Caco-2 (cell line): ENCODE results near the gene DGKI. TPM values are rescaled to one million over a fixed set of nuclear protein-coding genes. Genes with fewer than 3 reads are reported as not detected.

ENCODE experiments used
- BruUV-seq: library from RNA; stranded (reverse); fragments of 400-500 nt; replicated peaks from 2 replicates; lab custom pipeline; 2021; lab: Mats Ljungman, UMichigan
- CTCF ChIA-PET: fragments of 300-600 bp; sonication (Branson Sonifier 250); formaldehyde crosslinking; loops from one replicate; lab custom pipeline; 2022; ENCODE audit warnings: antibody characterized with exemption; lab: Charles Lee
- POLR2A ChIA-PET: fragments of 300-600 bp; sonication (Branson Sonifier 250); formaldehyde crosslinking; loops from one replicate; lab custom pipeline; 2022; ENCODE audit warnings: antibody characterized with exemption; lab: Charles Lee
- DNase-seq, 2 experiments: peaks; one replicate each; pipeline versions ENCODE4 v3.0.0 to v3.0.0-alpha.2; 2020 to 2022
- H3K27me3 ChIP-seq: replicated peaks from 2 replicates; pipeline ENCODE4 v1.6.0; 2011; ENCODE audit warnings: low read length; ENCODE audit not compliant: control insufficient read depth, insufficient read depth
- H3K36me3 ChIP-seq: 2 replicates; pipeline ENCODE4 v1.5.1; 2011; ENCODE audit warnings: low read length; ENCODE audit not compliant: control insufficient read depth, insufficient read depth
- H3K4me1 ChIP-seq: fragments of 250-450 bp; sonication (Bioruptor Pico); 2 replicates; pipeline ENCODE4 v1.5.1; 2020; ENCODE audit warnings: mild to moderate bottlenecking
- H3K4me3 ChIP-seq: 2 replicates; pipeline ENCODE4 v1.5.1; 2011; ENCODE audit warnings: low read depth, mild to moderate bottlenecking, control low read depth, low read length
- H3K9me3 ChIP-seq: fragments of 250-450 bp; sonication (Bioruptor Pico); 2 replicates; pipeline ENCODE4 v1.5.1; 2020; ENCODE audit warnings: mild to moderate bottlenecking, moderate library complexity
- H3K27ac Mint-ChIP-seq: one replicate; pipeline ENCODE4 v1.8.0; 2022; ENCODE audit warnings: mixed read lengths; ENCODE audit not compliant: unreplicated experiment
- H3K27me3 Mint-ChIP-seq: one replicate; pipeline ENCODE4 v1.8.0; 2022; ENCODE audit warnings: mixed read lengths; ENCODE audit not compliant: insufficient read depth, unreplicated experiment
- H3K36me3 Mint-ChIP-seq: one replicate; pipeline ENCODE4 v1.8.0; 2022; ENCODE audit warnings: mild to moderate bottlenecking, mixed read lengths; ENCODE audit not compliant: insufficient read depth, unreplicated experiment
- H3K4me1 Mint-ChIP-seq: one replicate; pipeline ENCODE4 v1.8.0; 2022; ENCODE audit warnings: low read depth, mixed read lengths; ENCODE audit not compliant: unreplicated experiment
- H3K4me3 Mint-ChIP-seq: one replicate; pipeline ENCODE4 v1.8.0; 2022; ENCODE audit warnings: mild to moderate bottlenecking, moderate library complexity, mixed read lengths; ENCODE audit not compliant: unreplicated experiment
- H3K9me3 Mint-ChIP-seq: one replicate; pipeline ENCODE4 v1.8.0; 2022; ENCODE audit warnings: mixed read lengths; ENCODE audit not compliant: unreplicated experiment
- intact Hi-C: fragments of 100-400 bp; cut with micrococcal nuclease; formaldehyde crosslinking; loops from one replicate; pipeline ENCODE4 v1.10.0; 2022; ENCODE audit not compliant: unreplicated experiment
- total RNA-seq: library from RNA; stranded (reverse); gene quantifications from 2 replicates; pipeline ENCODE4 v1.2.3, GENCODE V29; 2022
- TF ChIP-seq, protein P1 (sequence below), 2 experiments: fragments of 200-600 bp in 1 of 2; IDR thresholded peaks; 1 replicate in 1 of 2; 2 replicates in 1 of 2; pipeline versions ENCODE4 v1.5.1 to v1.8.0; 2011 to 2022; ENCODE audit warnings: antibody characterized with exemption in 1 of 2, control low read depth in 1 of 2, inconsistent platforms in 1 of 2, low read depth in 1 of 2, low read length in 1 of 2, mild to moderate bottlenecking in 1 of 2, moderate library complexity in 1 of 2; ENCODE audit not compliant: insufficient read depth in 1 of 2, severe bottlenecking in 1 of 2, unreplicated experiment in 1 of 2

Gene DGKI
- total RNA-seq, 1 experiment from 2014 or later, result 0.84 TPM

- CTCF ChIA-PET, result no interaction called here
- TF ChIP-seq, protein P1, sequence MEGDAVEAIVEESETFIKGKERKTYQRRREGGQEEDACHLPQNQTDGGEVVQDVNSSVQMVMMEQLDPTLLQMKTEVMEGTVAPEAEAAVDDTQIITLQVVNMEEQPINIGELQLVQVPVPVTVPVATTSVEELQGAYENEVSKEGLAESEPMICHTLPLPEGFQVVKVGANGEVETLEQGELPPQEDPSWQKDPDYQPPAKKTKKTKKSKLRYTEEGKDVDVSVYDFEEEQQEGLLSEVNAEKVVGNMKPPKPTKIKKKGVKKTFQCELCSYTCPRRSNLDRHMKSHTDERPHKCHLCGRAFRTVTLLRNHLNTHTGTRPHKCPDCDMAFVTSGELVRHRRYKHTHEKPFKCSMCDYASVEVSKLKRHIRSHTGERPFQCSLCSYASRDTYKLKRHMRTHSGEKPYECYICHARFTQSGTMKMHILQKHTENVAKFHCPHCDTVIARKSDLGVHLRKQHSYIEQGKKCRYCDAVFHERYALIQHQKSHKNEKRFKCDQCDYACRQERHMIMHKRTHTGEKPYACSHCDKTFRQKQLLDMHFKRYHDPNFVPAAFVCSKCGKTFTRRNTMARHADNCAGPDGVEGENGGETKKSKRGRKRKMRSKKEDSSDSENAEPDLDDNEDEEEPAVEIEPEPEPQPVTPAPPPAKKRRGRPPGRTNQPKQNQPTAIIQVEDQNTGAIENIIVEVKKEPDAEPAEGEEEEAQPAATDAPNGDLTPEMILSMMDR (IDR thresholded peaks at IDR 0.05; ENCODE audit: insufficient read depth in 1 of 2, low read depth in 1 of 2, low read length in 1 of 2, severe bottlenecking in 1 of 2, unreplicated experiment in 1 of 2), result no peak
These were observed 68.3 kb downstream of the DGKI start for GRCh38 chr7:137778511-137778910.

DNA sequence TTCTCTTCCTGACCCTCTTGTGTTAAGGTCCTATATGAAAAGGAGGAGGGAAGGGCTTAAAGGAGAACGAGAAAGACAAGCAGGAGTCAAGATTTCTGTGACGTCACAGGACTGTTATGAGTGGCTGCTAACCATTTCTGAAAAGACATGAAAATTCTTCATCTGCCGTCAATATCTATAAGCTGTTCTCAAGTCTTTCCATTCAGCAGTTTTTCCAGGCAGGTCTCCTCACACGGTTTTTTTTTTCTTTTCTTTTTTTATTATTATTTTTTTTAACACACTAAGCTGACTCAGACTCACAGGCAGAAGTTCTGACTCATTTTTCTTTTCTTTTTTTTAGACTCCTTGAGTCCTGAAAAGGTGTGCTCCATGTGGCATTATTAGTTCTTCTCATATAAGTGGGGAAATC is 72.0 kb downstream of the DGKI start:
- H3K4me3 Mint-ChIP-seq, result no peak overlapping the region
- no peaks in the 10 kb centered on the region for H3K4me1 Mint-ChIP-seq
- no peak overlapping the region for H3K27ac Mint-ChIP-seq
- H3K4me3 ChIP-seq, result no peak overlapping the region
- BruUV-seq, result no TSS peak
- peaks cover 11% of the 10 kb centered on the region for H3K27me3 Mint-ChIP-seq
- intact Hi-C loops, result no loop called here
- POLR2A ChIA-PET, result no interaction called here
- H3K27me3 ChIP-seq, result no peaks in the 10 kb centered on the region
- H3K4me1 ChIP-seq, result no peaks in the 10 kb centered on the region
- TF ChIP-seq, protein P1 (IDR thresholded peaks at IDR 0.05; ENCODE audit: insufficient read depth in 1 of 2, low read depth in 1 of 2, low read length in 1 of 2, severe bottlenecking in 1 of 2, unreplicated experiment in 1 of 2), result no peak
- no peaks in the 10 kb centered on the region for H3K36me3 Mint-ChIP-seq
- CTCF ChIA-PET, result no interaction called here
- no peaks in the 10 kb centered on the region for H3K9me3 Mint-ChIP-seq
- no peaks in the 10 kb centered on the region for H3K9me3 ChIP-seq
- H3K36me3 ChIP-seq, result no peaks in the 10 kb centered on the region
- DNase-seq, result no peak

More at GRCh38 chr7:137778511-137778910, 68.3 kb downstream of the DGKI start:
- Mint-ChIP-seq H3K4me1 (no peaks in the 10 kb centered on the region), H3K4me3 (no peak overlapping the region), H3K27ac (no peak overlapping the region), H3K36me3 (no peaks in the 10 kb centered on the region), H3K9me3 (no peaks in the 10 kb centered on the region), H3K27me3 (peaks cover 17% of the 10 kb centered on the region)
- no peaks in the 10 kb centered on the region for H3K27me3 ChIP-seq
- intact Hi-C loops, result no loop called here
- POLR2A ChIA-PET, result no interaction called here
- H3K4me3 ChIP-seq, result no peak overlapping the region
- DNase-seq, result no peak
- no peaks in the 10 kb centered on the region for H3K36me3 ChIP-seq
- no TSS peak for BruUV-seq
- no peaks in the 10 kb centered on the region for H3K9me3 ChIP-seq
- H3K4me1 ChIP-seq, result no peaks in the 10 kb centered on the region

- Histone ChIP-seq H3K4me3 (no peak overlapping the region), H3K27me3 (no peaks in the 10 kb centered on the region), H3K9me3 (no peaks in the 10 kb centered on the region), H3K4me1 (no peaks in the 10 kb centered on the region), H3K36me3 (no peaks in the 10 kb centered on the region)
- ChIA-PET CTCF (no interaction called here), POLR2A (no interaction called here)
- H3K36me3 Mint-ChIP-seq, result no peaks in the 10 kb centered on the region
- no peak for DNase-seq
- H3K27ac Mint-ChIP-seq, result no peak overlapping the region
- no peaks in the 10 kb centered on the region for H3K9me3 Mint-ChIP-seq
- intact Hi-C loops, result no loop called here
- no peaks in the 10 kb centered on the region for H3K4me1 Mint-ChIP-seq
- BruUV-seq, result no TSS peak
- H3K27me3 Mint-ChIP-seq, result peaks cover 18% of the 10 kb centered on the region
- no peak overlapping the region for H3K4me3 Mint-ChIP-seq
- TF ChIP-seq, protein P1 (IDR thresholded peaks at IDR 0.05; ENCODE audit: insufficient read depth in 1 of 2, low read depth in 1 of 2, low read length in 1 of 2, severe bottlenecking in 1 of 2, unreplicated experiment in 1 of 2), result no peak
These were observed 74.0 kb downstream of the DGKI start for GRCh38 chr7:137772748-137773147.
